ENCODE measurements around the gene CAPN3.

The CAPN3 gene

GRCh38 chr15:42358141-42358540 lies 1.2 kb upstream of the CAPN3 start:
- no peak for DNase-seq

DNA sequence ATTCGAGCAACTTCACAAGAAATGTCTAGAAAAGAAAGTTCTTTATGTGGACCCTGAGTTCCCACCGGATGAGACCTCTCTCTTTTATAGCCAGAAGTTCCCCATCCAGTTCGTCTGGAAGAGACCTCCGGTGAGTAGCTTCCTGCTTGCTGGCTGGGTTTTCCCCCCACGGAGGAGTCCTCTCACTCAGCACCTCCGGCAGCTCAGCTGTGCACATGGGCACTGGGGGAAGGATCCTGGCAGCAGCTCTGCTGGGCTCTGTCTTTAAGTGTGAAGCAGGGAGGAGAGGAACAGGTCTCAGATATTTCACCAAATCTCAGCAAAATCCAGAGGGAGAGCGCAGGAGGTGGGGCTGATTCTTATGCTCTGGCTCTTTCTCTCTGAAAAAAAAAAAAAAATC lies 684 bp downstream of the CAPN3 start:
- no peak for DNase-seq

GRCh38 chr15:42360535-42361112 lies 1.3 kb downstream of the CAPN3 start:
- DNase-seq: no peak

GRCh38 chr15:42363487-42363886 lies 4.2 kb downstream of the CAPN3 start:
- no peak for DNase-seq

GRCh38 chr15:42363942-42364341 lies 4.6 kb downstream of the CAPN3 start:
- no peak for DNase-seq

- no peak for DNase-seq
Measured at GRCh38 chr15:42364529-42364928, 5.2 kb downstream of the CAPN3 start.

DNA sequence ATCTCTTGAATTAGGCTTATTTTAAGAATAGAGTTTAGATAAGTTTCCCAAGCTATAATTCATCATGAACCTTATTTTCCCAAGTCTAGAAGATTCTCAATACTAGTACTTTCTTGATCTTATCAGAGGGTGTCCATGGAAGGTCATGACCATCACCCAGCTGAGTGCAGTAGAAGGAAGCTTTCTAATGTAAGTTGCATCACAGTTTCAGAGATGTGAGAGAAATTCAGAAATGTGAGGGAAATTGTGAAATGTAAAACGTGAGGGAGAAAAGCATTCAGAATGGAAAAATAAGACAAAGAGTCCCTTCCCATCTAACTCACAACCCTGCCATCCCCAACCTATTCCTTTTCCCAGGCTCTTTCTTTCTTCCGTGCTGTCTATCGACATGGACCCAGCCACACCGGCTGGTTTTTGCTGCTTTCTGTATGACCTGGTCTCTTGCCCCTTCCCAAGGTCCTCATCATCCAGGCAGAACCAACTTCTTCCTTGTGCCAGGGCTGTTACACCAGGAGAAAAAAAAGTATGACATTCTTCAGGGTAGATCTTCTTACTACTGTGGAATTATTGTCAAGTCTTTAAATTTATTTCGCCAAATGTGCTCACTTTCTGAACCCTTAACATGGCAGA lies 6.7 kb downstream of the CAPN3 start:
- no peak for DNase-seq

GRCh38 chr15:42367041-42367440 lies 7.7 kb downstream of the CAPN3 start:
- no peak for DNase-seq

GRCh38 chr15:42368096-42368495 lies 8.8 kb downstream of the CAPN3 start:
- DNase-seq: no peak

GRCh38 chr15:42371096-42371495 lies 11.8 kb downstream of the CAPN3 start:
- no peak for DNase-seq

DNA sequence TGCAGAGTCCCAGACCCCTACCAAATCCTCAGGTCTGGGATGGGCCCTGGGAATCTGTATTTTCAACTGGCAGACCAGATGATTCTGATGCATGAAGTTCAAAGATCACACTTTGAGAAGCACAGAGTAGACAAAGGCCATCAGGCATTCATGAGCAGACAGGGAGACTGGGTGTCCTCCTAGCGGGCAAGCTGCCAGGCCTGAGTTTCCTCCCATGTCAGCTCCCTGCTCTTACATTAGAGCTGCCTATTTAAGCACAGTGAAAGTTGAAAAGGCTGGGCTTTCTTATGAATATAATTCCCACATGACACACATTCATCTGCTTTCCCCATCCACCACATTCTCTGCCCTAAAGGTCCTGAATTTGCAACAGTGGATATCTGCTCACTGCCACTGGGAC lies 14.0 kb downstream of the CAPN3 start:
- no peak for DNase-seq

DNA sequence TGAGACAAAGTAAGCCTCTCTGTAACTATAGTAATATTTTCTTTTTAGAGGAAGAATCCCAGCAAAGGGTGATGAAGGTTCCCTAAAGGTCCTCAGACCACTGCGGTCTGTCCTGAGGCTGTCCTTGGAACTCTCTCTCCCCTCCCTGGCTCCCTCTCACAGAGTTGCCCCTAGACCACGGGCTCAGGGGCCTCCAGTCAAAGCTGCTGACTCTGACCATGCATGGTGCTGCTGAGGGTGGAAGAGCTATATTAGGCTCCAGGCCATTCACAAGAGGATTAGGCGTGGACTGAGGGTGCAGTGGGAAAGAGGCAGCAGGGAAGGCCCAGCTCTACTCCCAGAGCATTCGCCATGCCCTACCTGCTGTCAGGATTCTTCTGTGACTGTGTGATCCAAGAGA lies 14.6 kb downstream of the CAPN3 start:
- DNase-seq: no peak

GRCh38 chr15:42374810-42375209 lies 15.5 kb downstream of the CAPN3 start:
- DNase-seq: no peak

DNA sequence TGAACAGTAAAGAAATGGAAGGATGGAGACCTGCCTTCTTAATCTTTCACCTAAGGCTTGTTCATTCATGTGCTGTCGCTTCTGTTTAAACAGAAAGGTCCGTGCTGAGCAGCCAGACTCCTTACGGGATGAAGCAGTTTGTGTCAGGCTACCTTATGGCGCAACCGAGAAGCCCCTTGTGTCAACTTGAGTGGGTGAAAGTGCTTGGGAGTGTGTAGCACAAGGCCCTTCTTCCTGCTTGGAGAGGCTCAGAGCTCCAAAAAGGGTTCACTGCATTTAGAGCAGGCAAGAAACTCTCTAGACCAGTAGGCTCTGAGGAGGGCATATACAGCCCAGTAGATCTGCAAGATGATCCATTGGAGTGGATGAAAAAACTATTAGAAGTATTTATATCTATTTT lies 16.0 kb downstream of the CAPN3 start:
- no peak for DNase-seq

DNA sequence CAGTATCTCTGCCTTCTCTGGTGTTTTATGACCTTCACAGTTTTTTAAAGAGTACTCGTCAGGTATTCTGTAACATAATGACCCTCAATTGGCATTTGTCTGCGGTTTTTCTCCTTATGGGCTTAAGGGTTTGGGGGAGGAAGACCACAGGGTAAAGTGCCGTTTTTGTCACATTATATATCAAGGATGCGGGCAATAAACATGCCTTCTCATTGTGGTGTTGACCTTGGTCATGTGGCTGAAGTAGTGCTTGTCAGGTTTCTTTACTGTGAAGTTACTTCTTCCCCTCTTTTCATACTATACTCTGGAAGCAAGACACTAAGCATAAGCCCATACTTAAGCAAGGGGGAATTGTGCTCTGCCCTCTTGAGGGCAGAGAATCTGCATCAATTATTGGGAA lies 16.6 kb downstream of the CAPN3 start:
- no peak for DNase-seq

DNA sequence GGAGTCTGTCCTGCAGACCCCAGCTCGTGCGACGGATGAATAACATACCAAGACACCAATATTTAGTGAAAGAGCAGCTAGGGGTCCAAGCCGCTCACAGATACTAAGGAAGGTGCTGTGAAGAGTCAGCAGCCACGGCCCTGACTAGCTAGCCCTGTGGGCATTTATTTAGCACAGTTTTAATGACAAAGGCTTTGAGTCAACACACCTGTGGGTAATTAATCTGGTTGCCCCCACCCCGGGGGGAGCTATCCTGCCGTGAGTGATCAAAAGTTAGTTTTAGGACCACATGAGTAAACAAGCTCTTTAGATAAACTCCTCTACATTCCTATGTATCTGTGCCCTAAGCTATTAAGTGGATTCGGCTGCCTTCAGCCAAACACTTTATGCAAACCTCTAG lies 18.7 kb downstream of the CAPN3 start:
- DNase-seq: no peak

DNA sequence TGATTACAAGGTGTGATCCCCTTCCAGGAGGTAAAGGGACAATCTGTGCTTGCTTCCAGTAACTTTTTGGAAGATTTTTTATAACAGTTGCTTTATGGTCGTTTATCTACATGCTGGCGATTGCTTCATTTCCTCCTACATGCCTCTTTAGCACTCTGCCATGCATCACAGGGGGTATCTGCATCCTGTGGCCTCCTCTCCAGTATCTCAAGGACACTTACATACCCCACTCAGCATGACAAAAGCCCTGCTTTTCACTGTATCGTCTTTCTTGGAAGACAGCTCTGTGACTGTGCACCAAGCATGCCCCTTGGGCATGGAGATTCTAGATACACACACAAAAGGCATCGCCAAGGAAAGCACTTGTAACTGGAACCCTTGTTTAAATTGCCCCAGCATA lies 25.3 kb downstream of the CAPN3 start:
- DNase-seq: no peak

DNA sequence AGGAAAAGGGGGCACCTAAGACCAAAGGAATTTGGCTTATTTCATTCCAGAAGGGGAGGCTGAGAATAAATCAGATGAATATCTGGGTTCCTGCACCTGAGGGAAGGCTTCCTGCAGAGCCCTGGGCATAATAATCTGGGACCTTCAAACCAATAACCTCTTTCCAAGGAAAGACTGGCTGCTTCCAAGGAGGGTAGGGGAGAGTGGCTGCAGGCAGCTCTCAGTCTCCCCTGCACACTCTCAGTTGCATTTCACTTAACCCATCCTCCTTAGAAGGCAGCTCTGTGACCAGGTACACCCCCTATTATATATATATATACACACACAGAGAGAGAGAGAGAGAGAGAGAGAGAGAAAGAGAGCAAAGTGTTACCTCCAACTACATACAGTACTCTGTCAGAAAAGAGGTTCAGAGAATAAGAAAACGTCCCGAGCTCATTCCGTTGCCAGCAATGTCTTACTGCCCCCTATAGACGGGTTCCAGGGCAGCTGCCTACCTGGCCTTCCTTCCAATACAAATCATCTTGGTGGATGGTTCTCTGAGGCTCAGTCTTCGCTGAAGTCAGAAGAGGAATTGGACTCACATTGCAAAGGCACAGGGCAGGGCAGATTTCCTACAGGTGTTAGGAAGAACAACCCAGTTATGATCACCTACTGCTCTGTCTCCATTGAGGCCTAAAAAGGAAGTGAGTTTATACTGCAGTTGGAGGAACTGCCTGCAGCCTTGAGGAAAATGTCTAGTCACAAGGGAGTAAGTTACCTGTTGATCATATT lies 26.1 kb downstream of the CAPN3 start:
- peak; percentile 74 for DNase-seq

DNA sequence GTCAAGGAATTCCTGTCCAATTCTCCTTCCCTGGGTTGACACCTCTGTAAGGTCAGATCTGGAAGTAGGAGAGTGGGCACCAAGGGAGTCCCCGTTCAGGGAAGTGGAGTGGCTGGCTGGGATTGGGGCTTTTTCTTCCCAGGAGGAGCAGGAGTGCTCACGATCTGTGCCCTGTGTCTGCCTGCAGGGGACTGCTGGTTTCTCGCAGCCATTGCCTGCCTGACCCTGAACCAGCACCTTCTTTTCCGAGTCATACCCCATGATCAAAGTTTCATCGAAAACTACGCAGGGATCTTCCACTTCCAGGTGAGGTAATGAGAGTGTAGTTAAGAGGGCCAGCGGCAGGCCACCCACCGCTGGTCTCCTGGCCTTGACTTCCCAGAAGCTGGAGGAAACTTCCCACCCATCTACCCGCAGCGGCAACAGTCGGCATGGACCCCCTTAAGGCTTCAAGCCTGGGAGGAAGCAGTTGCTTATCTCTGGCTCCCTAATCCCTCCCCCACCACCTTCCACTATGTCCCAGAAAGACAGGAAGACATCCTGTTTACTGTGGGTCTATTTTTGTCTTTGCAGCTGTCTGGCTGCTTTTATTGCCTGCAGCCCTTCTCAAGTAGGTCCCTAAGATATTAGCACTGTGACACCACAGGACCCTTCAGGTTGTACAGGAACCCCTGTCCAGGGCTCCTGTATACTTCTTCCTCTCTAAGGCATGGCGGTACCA lies 26.8 kb downstream of the CAPN3 start:
- DNase-seq: no peak

GRCh38 chr15:42387603-42388002 lies 28.3 kb downstream of the CAPN3 start:
- DNase-seq: no peak

DNA sequence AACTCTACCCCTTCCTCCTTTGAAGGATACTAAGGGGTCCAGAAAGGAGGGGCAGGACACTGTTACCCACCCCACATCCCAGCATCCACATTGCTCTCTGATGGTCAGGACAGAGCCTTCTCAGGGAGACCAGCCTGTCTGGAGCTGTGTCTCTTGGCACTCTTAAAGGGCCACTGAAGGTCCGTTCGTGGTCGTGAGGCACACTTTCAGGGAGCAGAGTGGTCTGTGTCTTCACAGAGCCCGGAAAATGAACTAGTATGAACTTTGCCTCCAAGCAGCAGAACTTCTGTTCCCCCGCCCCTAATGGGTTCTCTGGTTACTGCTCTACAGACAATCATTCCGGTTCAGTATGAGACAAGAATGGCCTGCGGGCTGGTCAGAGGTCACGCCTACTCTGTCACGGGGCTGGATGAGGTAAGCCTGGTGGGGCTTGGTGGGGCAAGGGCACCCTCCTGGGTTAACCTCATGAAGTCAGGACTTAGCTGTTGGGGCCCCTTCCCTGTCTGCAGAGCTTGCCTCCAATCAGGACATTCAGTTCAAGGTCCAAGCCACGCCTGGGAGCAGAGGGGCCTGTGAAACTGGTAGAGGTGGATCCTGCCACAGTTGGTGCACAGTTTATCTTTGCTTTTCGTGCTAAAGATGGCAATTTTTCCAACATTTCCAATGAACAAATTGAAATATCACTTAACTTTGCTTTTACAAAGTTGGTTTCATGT lies 33.2 kb downstream of the CAPN3 start:
- DNase-seq: no peak

- DNase-seq: no peak
Measured at GRCh38 chr15:42394106-42394505, 34.8 kb downstream of the CAPN3 start.

GRCh38 chr15:42395838-42396237 lies 36.5 kb downstream of the CAPN3 start:
- DNase-seq: no peak

Data from islet precursor cell (in vitro differentiated cells).